HG03575 (cell line): Measurements from ENCODE around the gene SYCN.

Experiments
- ATAC-seq: cut with Tn5 transposase; IDR thresholded peaks from one replicate; pipeline ENCODE4 v1.9.1; 2021; ENCODE audit not compliant: unreplicated experiment, insufficient number of reproducible peaks, low FRiP score; ENCODE audit errors: extremely low read depth

The SYCN gene

GRCh38 chr19:39162441-39163043, 41.5 kb downstream of the SYCN start:
- ATAC-seq: no peak

- ATAC-seq: no peak
These were observed 43.0 kb downstream of the SYCN start for GRCh38 chr19:39160889-39161672.

- no peak for ATAC-seq
These were observed 43.6 kb downstream of the SYCN start for GRCh38 chr19:39160523-39160861.

GRCh38 chr19:39158646-39159260, 45.3 kb downstream of the SYCN start:
- no peak for ATAC-seq

GRCh38 chr19:39157997-39158389, 46.1 kb downstream of the SYCN start:
- no peak for ATAC-seq

GRCh38 chr19:39157275-39157996, 46.6 kb downstream of the SYCN start:
- ATAC-seq: no peak

- no peak for ATAC-seq
These were observed 47.5 kb downstream of the SYCN start for GRCh38 chr19:39156326-39157230.

GRCh38 chr19:39155741-39156140, 48.3 kb downstream of the SYCN start:
- no peak for ATAC-seq

GRCh38 chr19:39155114-39155700, 48.9 kb downstream of the SYCN start:
- no peak for ATAC-seq

GRCh38 chr19:39154629-39155100, 49.4 kb downstream of the SYCN start:
- no peak for ATAC-seq

GRCh38 chr19:39154100-39154628, 49.9 kb downstream of the SYCN start:
- ATAC-seq: no peak
